ENCODE results near the gene H2BK1. TPM values are rescaled to one million over a fixed set of nuclear protein-coding genes. Genes with fewer than 3 reads are reported as not detected.
A peak's percentile ranks its signal among the peaks of the same experiment; 100 is the strongest.

The H2BK1 gene
- total RNA-seq, 1 donor from 2014 or later, result not detected

DNA sequence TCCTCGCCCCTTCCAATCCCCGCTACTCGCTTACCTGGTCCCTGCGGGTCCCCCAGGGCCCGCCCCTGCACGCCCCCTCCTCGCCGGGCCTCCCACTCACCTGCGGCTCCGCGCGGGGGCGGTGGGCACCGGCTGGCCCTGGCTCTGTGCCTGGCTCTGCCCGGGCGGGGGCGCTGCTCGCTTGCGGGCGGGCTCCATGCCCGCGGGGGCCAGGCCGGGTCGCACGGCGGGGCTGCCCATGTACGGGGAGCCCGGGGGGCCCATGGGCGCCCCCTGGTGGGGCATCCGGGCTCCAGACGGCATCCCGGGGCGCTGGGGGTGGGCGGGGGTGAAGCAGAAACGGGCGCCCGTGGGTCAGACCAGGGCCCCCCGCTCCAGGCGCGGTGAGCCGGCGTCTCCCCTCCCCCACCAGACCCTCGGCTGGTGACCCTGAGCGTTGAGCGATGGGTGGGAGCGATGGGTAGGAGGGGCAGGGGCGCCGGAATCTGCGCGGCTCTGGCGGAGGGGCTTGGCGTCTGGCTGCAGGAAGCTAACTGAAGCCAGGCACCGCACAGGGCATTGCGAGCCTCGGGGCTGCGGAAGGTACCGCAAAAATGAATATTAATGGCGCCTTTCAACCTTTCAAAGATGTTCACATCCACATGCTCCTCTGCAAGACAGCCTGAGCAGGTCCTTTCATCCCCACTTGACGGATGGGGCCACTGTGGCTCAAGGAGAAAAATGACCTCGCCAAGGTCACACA is 35.2 kb upstream of the H2BK1 start:
- peaks cover 0 to 7% (median 0%) of the 10 kb centered on the region in 3 donors for H3K27me3 ChIP-seq (ENCODE audit: control insufficient read depth in 3 of 3, insufficient read depth in 3 of 3, low read length in 3 of 3)
- H3K9me3 ChIP-seq (ENCODE audit: control insufficient read depth in 3 of 3, low read length in 3 of 3), result no peaks in the 10 kb centered on the region
- peaks cover 58 to 66% (median 59%) of the 10 kb centered on the region in 3 donors for H3K4me1 ChIP-seq (ENCODE audit: control insufficient read depth in 3 of 3, insufficient read depth in 3 of 3, low read length in 3 of 3)
- peak overlapping the region; percentile 97 for H3K27ac ChIP-seq (ENCODE audit: low read depth, low read length)
- peaks cover 18 to 22% (median 19%) of the 10 kb centered on the region in 3 donors for H3K36me3 ChIP-seq (ENCODE audit: control insufficient read depth in 3 of 3, insufficient read depth in 3 of 3, low read length in 3 of 3)
- peak overlapping the region in 2 of 3 donors; percentile 65 to 97 for H3K9ac ChIP-seq (ENCODE audit: low read depth in 1 of 3, low read length in 3 of 3)
- H3K4me3 ChIP-seq (ENCODE audit: low read length in 3 of 3), result peak overlapping the region; percentile 28 to 67 (median 38)

DNA sequence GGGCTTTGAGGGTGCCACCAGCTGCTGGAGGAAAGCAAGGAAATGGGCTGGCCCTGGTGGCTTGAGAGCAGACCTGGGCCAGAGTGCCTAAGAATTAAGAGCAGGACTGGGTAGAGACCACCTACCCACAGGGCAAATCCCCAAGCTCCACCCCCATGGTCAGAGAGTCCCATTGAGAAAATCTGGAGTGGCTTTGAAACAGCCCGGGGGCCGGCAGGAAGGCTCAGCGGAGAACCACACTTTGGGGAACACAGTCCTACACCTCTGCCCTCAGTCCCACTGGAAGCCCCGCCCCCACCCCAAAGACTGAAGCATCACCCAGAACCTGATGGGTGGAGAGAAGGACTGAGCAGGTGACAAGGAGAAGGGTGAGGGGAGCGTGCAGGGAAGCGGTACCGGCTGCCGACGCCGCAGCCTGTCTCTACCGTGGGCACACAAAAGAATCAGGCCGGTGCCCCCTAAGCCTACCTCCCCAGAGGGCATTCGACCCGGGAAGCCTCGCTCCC is 34.6 kb upstream of the H2BK1 start:
- Histone ChIP-seq H3K4me1 (ENCODE audit: control insufficient read depth in 3 of 3, insufficient read depth in 3 of 3, low read length in 3 of 3) (peaks cover 52 to 59% (median 52%) of the 10 kb centered on the region in 3 donors), H3K9ac (ENCODE audit: low read depth in 1 of 3, low read length in 3 of 3) (peak overlapping the region in 2 of 3 donors; percentile 43 to 97), H3K27ac (ENCODE audit: low read depth, low read length) (peak overlapping the region; percentile 97), H3K4me3 (ENCODE audit: low read length in 3 of 3) (peak overlapping the region; percentile 23 to 67 (median 28)), H3K9me3 (ENCODE audit: control insufficient read depth in 3 of 3, low read length in 3 of 3) (no peaks in the 10 kb centered on the region), H3K27me3 (ENCODE audit: control insufficient read depth in 3 of 3, insufficient read depth in 3 of 3, low read length in 3 of 3) (peaks cover 0 to 7% (median 0%) of the 10 kb centered on the region in 3 donors), H3K36me3 (ENCODE audit: control insufficient read depth in 3 of 3, insufficient read depth in 3 of 3, low read length in 3 of 3) (peaks cover 23 to 24% (median 24%) of the 10 kb centered on the region in 3 donors)

DNA sequence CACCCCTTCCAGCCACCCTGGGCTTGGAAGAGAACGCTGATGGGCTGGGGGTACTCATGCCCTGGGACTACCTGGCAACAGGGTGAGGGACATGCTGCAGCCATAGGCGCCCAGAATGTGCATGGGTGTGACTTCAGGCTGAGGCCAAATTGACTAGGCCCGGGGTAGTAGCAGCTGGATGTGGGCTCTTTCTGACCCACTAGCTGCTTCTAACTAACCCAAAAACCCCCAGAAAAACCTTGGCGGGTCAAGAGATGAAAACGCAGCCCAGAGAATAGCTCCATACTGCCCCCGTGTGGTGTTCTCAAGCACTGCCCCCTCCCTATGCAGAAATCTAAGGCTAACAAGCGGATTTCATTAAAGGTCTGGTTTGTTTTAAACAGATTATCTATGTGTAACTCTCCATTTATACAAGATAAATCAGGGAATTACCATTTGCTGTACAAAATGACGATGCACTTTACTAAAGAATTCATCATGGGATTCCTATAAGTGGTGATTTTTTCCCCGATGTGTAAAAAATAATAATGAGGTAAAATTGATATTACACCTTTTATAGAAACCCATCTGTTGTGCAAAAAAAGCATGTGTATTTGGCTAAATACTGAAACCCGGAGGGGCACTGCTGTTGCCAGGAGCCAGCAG is 34.0 kb upstream of the H2BK1 start:
- H3K27ac ChIP-seq (ENCODE audit: low read depth, low read length), result no peak overlapping the region
- peak overlapping the region; percentile 23 to 67 (median 28) for H3K4me3 ChIP-seq (ENCODE audit: low read length in 3 of 3)

DNA sequence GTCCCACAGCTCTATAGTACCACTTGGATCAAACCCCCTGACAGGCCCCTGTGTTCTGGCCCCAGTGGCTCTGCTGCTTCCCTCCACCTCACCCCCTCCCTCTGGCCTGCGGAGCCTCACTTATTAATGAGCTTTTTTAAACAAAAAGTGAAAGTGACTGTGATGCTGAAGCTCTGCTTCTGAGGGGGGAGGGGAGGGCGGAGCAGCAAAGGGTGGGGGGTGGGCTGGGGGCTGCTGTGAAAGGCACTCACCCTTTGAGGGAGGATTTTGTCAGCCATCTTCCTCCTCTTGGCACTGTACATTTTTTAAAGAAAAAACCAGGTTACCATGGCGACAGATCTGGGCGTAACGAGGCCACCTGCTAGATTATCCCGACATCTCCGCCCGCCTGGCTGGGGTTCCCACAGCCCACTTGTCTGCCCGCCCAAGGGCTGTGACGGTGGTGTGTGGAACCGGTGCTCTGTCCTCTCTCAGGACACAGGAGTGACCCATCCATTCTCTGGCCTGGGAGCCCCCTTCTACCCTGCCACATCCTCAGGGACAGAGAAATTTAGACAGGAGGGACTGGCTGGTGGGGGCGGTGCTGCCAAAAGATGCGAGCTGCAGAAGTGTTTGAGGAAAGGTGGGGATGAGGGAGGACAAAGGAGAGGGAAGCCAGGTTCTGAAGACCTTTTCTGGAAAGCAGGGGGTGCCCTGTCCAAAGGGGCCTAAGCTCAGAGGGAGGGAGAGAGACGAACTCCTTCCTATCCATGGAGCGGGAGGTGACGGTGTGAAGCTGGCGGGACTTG is 33.3 kb upstream of the H2BK1 start:
- Histone ChIP-seq H3K9ac (ENCODE audit: low read depth in 1 of 3, low read length in 3 of 3) (peak overlapping the region in 1 of 3 donors; percentile 97), H3K27ac (ENCODE audit: low read depth, low read length) (no peak overlapping the region), H3K36me3 (ENCODE audit: control insufficient read depth in 3 of 3, insufficient read depth in 3 of 3, low read length in 3 of 3) (peaks cover 34 to 36% (median 36%) of the 10 kb centered on the region in 3 donors)

More for the DNA sequence above, 34.0 kb upstream of the H2BK1 start:
- H3K27me3 ChIP-seq (ENCODE audit: control insufficient read depth in 3 of 3, insufficient read depth in 3 of 3, low read length in 3 of 3), result peaks cover 0 to 7% (median 0%) of the 10 kb centered on the region in 3 donors
- H3K9me3 ChIP-seq (ENCODE audit: control insufficient read depth in 3 of 3, low read length in 3 of 3), result no peaks in the 10 kb centered on the region
- H3K36me3 ChIP-seq (ENCODE audit: control insufficient read depth in 3 of 3, insufficient read depth in 3 of 3, low read length in 3 of 3), result peaks cover 28 to 29% (median 29%) of the 10 kb centered on the region in 3 donors
- H3K4me1 ChIP-seq (ENCODE audit: control insufficient read depth in 3 of 3, insufficient read depth in 3 of 3, low read length in 3 of 3), result peaks cover 47 to 54% (median 50%) of the 10 kb centered on the region in 3 donors
- H3K9ac ChIP-seq (ENCODE audit: low read depth in 1 of 3, low read length in 3 of 3), result peak overlapping the region in 2 of 3 donors; percentile 43 to 97

DNA sequence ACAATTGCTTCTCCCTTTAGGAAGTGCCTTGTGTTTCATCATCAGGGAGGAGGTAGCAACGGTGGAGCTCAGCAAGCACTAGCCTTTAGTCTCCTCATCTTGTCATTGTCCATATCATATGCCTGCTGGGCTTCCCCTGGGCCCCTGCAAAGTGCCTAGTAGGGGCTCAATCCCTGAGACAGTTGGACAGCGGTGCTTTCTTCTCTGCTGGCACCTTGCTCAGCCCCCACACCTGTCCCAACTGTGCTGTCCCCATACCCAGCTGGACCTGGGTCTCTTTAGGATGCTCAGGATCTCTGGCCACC is 32.7 kb upstream of the H2BK1 start:
- Histone ChIP-seq H3K27me3 (ENCODE audit: control insufficient read depth in 3 of 3, insufficient read depth in 3 of 3, low read length in 3 of 3) (peaks cover 0 to 7% (median 0%) of the 10 kb centered on the region in 3 donors), H3K36me3 (ENCODE audit: control insufficient read depth in 3 of 3, insufficient read depth in 3 of 3, low read length in 3 of 3) (peaks cover 36 to 40% (median 36%) of the 10 kb centered on the region in 3 donors), H3K4me3 (ENCODE audit: low read length in 3 of 3) (no peak overlapping the region), H3K27ac (ENCODE audit: low read depth, low read length) (no peak overlapping the region), H3K9me3 (ENCODE audit: control insufficient read depth in 3 of 3, low read length in 3 of 3) (no peaks in the 10 kb centered on the region), H3K4me1 (ENCODE audit: control insufficient read depth in 3 of 3, insufficient read depth in 3 of 3, low read length in 3 of 3) (peaks cover 45 to 56% (median 52%) of the 10 kb centered on the region in 3 donors), H3K9ac (ENCODE audit: low read depth in 1 of 3, low read length in 3 of 3) (peak overlapping the region in 1 of 3 donors; percentile 20)

More for the DNA sequence above, 33.3 kb upstream of the H2BK1 start:
- Histone ChIP-seq H3K9me3 (ENCODE audit: control insufficient read depth in 3 of 3, low read length in 3 of 3) (no peaks in the 10 kb centered on the region), H3K27me3 (ENCODE audit: control insufficient read depth in 3 of 3, insufficient read depth in 3 of 3, low read length in 3 of 3) (peaks cover 0 to 7% (median 0%) of the 10 kb centered on the region in 3 donors), H3K4me1 (ENCODE audit: control insufficient read depth in 3 of 3, insufficient read depth in 3 of 3, low read length in 3 of 3) (peaks cover 44 to 51% (median 51%) of the 10 kb centered on the region in 3 donors), H3K4me3 (ENCODE audit: low read length in 3 of 3) (peak overlapping the region in 1 of 3 donors; percentile 22)

DNA sequence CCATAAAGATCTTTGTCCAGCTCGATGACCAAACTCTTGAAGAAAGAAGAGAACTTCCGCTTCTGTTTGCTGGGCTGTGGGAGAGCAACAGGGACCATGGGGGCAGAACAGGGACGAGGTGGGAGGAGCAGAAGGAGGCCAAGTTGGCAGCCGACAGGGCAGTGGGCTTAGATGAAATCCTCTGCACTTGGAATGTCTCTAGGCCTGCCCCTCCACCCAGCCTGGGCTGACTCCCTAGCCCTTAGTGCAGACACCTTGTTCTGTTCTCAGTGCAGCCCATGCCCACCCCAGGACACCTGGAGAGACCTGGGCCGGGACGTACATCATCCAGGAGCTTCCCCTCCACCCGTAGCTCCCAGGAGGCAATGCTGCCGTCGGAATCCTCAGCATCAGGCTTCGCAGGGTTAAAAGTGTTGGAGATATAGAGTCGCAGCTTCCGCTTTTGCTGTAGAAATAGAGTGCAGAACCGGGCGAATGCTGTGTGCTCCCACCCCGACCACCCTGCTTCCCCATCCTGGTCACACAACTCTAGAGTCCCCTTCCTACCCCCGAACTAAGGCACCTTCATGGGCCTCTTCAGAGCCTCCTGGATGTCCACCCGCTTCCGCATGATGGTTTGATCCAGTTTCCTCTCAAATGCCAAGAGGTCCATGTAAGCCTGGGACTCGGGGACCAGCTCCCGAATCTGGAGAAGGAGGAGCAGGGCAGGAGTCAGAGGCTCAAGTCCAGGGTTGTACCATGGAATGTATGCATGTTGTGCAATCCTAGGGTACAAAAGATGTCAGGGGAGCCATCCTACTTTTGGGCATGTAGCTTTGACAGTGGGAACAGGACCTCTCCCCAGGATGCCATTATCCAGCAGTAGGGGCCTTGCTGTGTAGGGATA is 32.1 kb upstream of the H2BK1 start:
- Histone ChIP-seq H3K36me3 (ENCODE audit: control insufficient read depth in 3 of 3, insufficient read depth in 3 of 3, low read length in 3 of 3) (peaks cover 39 to 44% (median 40%) of the 10 kb centered on the region in 3 donors), H3K4me1 (ENCODE audit: control insufficient read depth in 3 of 3, insufficient read depth in 3 of 3, low read length in 3 of 3) (peaks cover 44 to 56% (median 53%) of the 10 kb centered on the region in 3 donors), H3K9ac (ENCODE audit: low read depth in 1 of 3, low read length in 3 of 3) (no peak overlapping the region), H3K27me3 (ENCODE audit: control insufficient read depth in 3 of 3, insufficient read depth in 3 of 3, low read length in 3 of 3) (peaks cover 0 to 7% (median 0%) of the 10 kb centered on the region in 3 donors), H3K27ac (ENCODE audit: low read depth, low read length) (no peak overlapping the region), H3K9me3 (ENCODE audit: control insufficient read depth in 3 of 3, low read length in 3 of 3) (no peaks in the 10 kb centered on the region), H3K4me3 (ENCODE audit: low read length in 3 of 3) (no peak overlapping the region)

DNA sequence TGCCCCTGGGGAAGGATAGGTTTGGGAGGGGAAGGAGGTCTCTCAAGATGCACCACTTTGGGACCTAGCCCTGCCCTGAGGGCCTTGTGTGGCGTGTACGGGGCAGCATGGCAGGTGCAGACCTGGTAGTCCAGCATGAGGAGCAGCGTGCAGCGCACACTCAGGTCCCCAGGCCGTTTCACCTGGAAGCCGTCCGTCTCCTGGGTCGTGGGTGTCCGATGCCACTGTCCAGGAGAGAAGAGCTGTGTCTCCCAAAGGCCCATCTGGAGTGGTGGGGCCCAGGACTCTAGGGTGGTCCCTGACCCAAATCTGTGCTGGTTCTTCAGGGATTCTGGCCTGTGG is 31.4 kb upstream of the H2BK1 start:
- Histone ChIP-seq H3K4me1 (ENCODE audit: control insufficient read depth in 3 of 3, insufficient read depth in 3 of 3, low read length in 3 of 3) (peaks cover 43 to 55% (median 53%) of the 10 kb centered on the region in 3 donors), H3K27me3 (ENCODE audit: control insufficient read depth in 3 of 3, insufficient read depth in 3 of 3, low read length in 3 of 3) (peaks cover 0 to 7% (median 0%) of the 10 kb centered on the region in 3 donors), H3K9me3 (ENCODE audit: control insufficient read depth in 3 of 3, low read length in 3 of 3) (no peaks in the 10 kb centered on the region), H3K9ac (ENCODE audit: low read depth in 1 of 3, low read length in 3 of 3) (peak overlapping the region in 1 of 3 donors; percentile 21), H3K4me3 (ENCODE audit: low read length in 3 of 3) (no peak overlapping the region), H3K36me3 (ENCODE audit: control insufficient read depth in 3 of 3, insufficient read depth in 3 of 3, low read length in 3 of 3) (peaks cover 41 to 51% (median 44%) of the 10 kb centered on the region in 3 donors), H3K27ac (ENCODE audit: low read depth, low read length) (no peak overlapping the region)

DNA sequence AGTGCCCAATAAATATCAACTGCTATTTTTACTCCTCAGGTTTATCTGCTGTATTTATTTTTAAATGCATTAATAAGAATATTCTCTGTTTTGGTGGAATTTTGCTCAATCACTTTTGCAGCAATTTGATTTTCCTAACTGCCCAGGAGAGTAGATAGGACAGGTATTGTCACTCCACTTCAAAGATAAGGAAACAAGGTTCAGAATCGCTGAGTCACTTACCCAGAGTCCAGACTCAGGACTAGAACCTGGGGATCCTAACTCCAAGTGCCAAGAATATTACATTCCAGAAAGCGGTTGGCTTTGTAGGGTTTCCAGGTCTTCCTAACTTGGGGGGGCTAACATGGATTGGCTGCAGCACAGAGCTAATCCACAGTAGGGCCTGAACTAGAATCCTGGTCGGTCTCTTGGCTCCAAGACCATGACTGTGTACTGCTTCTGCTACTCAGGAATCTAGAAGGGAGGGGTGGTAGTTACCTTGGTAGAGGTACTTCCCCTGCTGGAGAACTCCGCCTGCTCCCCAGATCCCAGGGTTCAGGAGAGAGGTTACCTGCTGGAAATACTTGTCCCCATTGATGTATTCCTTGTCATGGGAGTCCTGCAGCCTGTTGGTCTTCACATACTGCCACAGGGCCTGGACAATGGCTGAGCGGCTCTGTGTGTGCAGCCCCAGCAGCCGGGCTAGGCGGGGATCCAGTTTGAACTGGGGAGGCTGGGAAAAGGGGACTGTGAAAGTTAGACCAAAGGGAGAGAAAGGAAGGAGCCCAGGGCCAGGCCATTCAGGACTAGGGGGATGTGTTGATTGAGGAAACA is 30.9 kb upstream of the H2BK1 start:
- Histone ChIP-seq H3K4me1 (ENCODE audit: control insufficient read depth in 3 of 3, insufficient read depth in 3 of 3, low read length in 3 of 3) (peaks cover 39 to 52% (median 51%) of the 10 kb centered on the region in 3 donors), H3K36me3 (ENCODE audit: control insufficient read depth in 3 of 3, insufficient read depth in 3 of 3, low read length in 3 of 3) (peaks cover 46 to 57% (median 50%) of the 10 kb centered on the region in 3 donors), H3K27ac (ENCODE audit: low read depth, low read length) (no peak overlapping the region), H3K9ac (ENCODE audit: low read depth in 1 of 3, low read length in 3 of 3) (peak overlapping the region in 2 of 3 donors; percentile 51 to 62), H3K9me3 (ENCODE audit: control insufficient read depth in 3 of 3, low read length in 3 of 3) (no peaks in the 10 kb centered on the region), H3K4me3 (ENCODE audit: low read length in 3 of 3) (no peak overlapping the region), H3K27me3 (ENCODE audit: control insufficient read depth in 3 of 3, insufficient read depth in 3 of 3, low read length in 3 of 3) (peaks cover 0 to 4% (median 0%) of the 10 kb centered on the region in 3 donors)

Measured in skeletal muscle tissue (tissue), 4 donors.